Measurements from ENCODE around the gene PPIG.
"Not testable (repeated sequence)": the region's sequence is repeated elsewhere in the genome, so short reads cannot be mapped to it uniquely, and the experiment has no call there.

PPIG gene

DNA sequence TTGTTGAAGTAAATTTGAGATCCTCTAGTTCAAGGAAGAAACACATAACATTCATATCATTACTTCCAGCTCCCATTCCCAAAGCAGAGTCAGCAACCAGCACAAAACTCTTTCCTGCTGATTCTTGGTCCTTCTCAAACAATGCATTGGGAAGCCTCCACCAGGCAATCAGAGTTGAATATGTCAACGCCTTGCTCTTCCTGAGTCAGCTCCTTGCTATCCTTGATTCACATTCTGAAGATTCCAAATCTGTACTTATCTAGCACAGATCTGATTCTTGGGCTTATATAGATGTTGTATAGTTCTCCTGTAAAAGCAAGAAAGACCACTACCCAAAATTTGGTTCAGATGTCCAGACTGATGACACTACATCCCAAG, 80.4 kb downstream of the PPIG start:
- DNase-seq (ENCODE audit: low read depth) = no peak

DNA sequence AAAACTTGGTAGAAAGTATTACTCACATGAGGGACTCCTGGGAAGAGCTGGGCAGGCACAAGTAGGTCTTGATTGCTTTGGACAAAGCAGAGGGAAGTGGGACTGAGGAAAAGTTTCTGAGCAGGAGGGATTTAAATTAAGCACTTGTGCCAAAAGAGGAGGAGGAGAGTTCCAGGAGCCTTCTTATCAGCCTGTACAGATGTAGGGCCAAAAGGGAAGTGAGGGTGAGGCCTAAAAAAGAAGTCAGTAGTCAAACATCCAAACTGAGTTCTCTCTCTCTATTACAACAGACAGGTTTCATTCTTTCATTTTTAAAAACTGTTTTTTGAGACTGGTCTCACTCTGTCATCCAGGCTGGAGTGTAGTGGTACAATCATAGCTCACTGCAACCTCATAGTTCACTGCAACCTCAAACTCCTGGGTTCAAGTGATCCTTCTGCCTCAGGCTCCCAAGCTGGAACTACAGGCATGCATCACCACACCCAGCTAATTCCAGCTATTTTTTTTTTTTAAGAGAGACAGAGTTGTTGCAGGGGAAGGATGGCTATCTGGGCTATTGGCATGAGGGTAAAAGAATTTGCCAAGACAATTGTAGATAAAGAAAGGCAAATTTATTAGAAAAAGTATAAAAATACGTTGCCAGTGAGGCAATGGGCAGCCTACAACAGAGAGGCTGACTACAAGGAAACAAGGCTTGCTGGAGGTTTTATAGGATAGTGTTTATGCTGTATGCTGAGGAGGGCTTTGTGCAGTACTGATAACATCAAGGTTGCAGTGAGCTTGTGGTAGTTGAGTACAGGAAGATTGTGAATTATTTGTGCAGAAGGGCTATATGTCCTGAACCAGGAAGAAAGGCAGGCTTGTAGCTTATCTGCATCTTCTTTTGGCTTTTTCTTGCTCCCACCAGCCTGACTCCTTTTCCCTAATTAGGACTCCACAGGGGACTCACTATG, 81.1 kb downstream of the PPIG start:
- no peak for DNase-seq (ENCODE audit: low read depth)

DNA sequence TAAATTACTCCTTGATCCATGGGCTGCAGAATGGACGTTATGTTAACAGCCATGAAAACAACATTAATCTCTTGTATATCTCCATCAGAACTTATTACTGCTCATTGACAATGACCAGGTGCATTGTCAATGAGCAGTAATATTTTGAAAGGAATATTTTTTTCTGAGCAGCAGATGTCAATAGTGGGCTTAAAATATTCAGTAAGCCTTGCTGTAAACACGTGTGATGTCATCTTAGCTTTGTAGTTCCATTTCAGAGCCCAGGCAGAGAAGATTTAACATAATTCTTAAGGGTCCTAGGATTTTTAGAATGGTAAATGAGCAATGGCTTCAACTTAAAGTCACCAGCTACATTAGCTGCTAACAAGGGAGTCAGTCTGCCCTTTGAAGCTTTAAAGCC, 83.4 kb downstream of the PPIG start:
- no peak for DNase-seq (ENCODE audit: low read depth)

DNA sequence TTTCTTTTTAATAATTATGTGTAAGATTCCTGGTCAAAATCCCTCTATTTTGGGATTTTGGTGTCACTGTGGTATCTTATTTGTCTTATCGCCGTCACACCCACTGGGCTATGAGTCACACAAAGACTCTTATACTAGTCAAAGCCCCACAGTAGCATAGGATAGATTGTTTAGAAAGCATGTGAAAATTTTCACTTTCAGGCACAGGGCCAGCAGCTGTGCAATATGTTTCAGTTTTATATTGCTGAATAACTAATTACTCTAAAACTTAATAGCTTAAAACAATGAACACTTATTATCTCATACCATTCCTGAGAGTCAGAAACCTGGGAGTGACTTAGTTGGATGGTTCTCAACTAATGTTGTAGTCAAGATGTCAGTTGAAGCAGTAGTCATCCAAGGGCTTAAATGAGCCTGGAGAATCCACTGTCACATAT, 86.1 kb downstream of the PPIG start:
- no peak for DNase-seq (ENCODE audit: low read depth)

DNA sequence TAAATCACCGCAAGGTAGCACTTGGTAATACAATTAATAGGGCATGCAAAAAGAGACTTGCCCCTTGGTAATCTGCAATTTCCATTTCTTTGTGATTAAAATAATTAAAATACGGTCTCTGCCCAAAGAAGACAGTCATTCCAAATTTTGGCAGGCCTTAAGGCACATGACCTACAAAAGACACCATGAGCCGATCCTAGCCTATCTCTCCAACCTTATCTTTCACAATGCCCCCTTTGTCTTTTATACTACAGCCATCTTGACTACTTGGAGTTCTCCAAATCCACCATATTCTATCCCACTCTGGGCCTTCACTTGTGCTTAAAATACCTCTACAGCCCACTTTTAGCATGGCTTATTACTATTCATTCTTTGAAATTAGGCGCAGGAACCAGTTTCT, 86.8 kb downstream of the PPIG start:
- DNase-seq (ENCODE audit: low read depth) = no peak

DNA sequence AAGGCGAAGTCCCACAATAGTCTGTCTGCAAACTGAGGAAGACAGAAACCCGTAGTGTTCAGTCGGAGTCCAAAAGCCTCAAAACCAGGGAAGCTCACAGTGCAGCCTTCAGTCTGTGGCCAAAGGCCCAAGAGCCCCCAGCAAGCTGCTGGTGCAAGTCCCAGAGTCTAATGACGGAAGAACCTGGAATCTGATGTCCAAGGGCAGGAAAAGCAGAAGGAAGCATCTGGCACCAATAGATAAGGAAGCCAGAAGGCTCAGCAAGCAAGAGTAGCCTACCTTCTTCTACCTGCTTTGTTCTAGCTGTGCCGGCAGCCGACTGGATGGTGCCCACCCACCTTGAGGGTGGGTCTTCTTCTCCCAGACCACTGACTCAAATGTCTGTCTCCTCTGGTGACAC, 88.3 kb downstream of the PPIG start:
- DNase-seq (ENCODE audit: low read depth) = no peak

DNA sequence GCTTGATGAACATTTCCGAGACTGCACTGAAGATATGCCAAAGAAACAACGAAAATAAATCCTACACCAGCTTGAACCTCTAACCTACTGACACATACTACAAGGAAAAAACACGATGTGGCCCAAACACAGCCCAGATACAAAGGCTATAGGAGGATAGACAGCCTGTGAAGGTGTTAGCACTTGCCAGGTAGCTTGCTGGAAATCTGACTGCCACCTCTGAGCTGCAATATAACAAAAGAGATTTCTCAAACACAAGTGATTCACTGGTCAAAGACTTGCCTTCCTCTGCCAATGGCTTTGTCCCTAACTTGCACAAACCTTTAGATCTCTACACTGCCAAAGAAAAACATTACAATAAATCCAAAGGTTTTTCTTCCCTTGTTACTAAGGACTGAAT, 89.0 kb downstream of the PPIG start:
- DNase-seq (ENCODE audit: low read depth) = no peak

DNA sequence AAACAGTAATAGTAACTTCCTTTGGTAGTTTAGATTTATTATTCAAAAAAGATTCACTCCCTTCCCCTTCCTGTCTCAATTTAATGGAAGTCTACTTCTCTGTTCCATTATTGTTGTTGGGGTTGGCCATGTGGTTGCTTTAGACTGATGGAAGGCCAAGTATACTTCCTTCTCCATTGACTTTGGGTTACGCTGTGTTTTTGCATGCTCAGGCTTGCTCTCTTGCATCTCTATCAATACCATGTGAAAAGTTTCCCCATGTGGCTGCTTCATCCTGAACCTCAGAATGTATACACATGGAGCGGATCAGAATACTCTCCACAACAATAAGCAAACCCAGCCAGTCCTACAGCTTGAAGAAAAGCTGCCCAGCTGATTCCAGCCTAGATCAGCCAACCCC, 89.8 kb downstream of the PPIG start:
- no peak for DNase-seq (ENCODE audit: low read depth)

DNA sequence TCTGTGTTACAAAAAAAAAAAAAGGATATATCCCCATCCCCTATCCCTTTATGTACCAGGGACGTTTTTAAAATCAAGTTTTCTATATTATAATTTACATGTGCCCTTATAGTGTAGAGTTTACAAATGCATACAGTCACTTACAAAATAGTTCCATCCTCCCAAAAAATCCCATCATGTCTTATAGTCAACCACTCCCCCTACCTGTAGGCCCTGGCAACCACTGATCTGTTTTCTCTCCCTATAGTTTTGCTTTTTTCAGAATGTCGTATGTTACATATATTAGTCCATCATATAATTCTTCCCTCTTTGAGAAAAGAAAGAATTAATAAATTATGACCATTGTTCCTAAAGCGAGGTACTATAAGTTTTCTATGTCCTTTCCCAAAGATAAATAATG, 92.2 kb downstream of the PPIG start:
- no peak for DNase-seq (ENCODE audit: low read depth)

DNA sequence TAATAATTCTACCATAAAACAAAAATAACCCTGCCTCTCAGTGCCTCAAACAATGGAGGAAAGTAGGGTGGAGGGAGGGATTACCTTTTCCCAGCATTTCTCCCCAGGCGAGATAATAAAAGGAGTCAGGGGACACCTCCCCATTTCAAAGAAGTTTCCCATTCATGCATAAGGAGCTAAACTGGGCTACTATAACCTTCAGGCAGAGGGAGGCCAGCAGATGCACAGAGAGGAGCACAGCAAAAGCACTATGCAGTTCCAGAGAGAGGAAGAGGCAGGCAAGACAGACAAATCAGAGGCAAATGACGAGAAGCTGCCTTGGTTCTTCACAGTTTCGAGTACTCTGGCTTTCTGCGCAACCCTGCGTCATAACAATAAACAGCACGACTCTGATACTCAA, 92.7 kb downstream of the PPIG start:
- DNase-seq (ENCODE audit: low read depth) = no peak

DNA sequence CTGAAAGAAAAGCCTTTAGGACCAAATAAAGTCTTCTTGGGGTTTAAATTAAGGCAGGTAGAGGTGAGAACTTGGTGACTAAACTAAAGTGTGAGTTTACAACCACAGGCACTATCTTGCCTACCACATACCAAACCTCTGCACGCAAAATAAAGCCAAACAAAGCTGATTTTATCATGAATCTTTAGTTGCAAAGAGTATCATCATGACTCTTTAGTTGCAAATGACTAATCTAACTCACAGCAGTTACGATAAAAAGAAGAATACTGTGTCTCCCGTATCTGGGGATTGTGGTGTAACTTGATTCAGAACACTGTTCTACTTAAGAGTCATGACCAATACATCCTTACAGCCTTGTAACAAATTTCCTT, 98.9 kb downstream of the PPIG start:
- DNase-seq (ENCODE audit: low read depth) = no peak

DNA sequence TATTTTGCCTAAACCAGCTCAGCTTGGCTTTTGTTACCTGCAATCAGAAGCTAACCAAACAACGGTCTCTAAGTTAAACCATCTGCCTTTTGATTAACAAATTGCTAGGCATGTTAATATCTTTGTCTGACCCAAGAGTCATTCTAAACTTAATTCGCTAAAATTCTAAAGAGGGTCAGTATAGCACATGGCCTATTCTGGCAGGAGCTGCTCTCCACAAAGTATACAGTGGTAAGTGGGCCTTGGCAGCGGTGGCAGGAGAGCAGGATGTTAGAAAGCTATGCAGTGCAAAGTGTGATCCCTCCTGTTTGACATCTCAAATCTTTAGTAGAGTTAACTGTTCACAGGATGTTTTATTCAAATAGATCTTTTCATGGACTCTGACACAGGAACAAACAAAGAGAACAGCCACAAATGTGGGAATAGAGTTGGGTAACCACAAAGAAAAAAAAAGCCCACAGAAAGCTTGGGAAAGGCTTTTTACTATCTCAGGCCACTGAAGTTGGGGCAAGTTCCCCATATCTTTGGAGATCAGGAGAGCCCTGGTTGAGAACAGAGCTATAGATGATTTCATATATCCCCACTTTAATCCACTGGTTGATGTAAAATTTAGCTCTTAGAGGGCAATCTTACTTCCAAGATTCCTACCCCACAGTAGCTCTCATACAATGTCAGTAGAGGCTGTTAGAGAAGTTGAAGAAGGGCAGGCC, 99.4 kb downstream of the PPIG start:
- no peak for DNase-seq (ENCODE audit: low read depth)

DNA sequence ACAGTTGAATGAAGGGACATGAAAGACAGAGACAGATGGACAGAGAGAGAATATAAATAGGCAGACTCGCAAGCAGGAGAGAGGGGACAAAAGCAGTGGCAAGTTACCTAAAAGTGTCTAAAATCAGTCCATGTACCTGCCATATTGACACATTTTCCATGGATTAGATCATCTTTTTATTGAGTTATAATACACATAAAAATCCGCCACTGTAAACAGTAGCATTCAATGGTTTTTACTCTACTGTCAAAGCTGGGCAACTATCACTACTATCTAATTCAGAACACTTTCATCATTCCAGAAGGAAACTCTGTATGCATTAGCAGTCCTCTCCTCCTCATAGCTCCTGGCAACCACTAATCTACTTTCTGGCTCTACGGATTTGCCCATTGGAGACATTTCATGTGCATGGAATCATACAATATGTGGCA, 100.0 kb downstream of the PPIG start:
- DNase-seq (ENCODE audit: low read depth) = no peak

DNA sequence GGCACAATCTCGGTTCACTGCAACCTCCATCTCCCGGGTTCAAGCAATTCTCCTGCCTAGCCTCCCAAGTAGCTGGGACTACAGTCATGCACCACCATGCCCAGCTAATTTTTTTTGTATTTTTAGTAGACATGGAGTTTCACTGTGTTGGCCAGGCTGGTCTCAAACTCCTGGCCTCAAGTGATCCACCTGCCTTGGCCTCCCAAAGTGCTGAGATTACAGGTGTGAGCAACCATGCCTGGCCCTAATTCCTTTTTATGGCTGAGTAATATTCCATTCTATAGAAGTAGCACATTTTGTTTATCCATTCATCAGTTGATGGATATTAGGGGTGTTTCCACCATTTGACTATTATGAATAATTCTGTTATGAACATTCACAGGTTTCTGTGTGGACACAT, 100.6 kb downstream of the PPIG start:
- not testable (repeated sequence) for DNase-seq (ENCODE audit: low read depth)

DNA sequence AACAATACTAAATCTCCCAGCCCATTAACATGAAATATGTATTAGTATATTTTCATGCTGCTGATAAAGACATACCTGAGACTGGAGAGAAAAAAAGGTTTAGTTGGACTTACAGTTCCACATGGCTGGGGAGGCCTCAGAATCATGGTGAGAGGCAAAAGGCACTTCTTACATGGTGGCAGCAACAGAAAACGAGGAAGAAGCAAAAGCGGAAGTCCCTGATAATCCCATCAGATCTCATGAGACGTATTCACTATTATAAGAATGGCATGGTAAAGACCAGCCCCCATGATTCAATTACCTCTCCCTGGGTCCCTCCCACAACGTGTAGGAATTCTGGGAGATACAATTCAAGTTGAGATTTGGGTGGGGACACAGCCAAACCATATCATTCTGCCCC, 102.7 kb downstream of the PPIG start:
- DNase-seq (ENCODE audit: low read depth) = not testable (repeated sequence)

DNA sequence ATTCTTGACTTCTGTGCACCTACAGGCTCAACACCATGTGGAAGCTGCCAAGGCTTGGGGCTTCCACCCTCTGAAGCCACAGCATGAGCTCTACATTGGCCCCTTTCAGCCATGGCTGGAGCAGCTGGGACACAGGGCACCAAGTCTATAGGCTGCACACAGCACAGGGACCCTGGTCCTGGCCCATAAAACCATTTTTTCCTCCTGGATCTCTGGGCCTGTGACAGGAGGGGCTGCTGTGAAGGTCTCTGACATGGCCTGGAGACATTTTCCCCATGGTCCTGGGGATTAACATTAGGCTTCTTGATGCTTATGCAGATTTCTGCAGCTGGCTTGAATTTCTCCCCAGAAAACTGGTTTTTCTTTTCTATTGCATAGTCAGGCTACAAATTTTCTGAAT, 103.8 kb downstream of the PPIG start:
- not testable (repeated sequence) for DNase-seq (ENCODE audit: low read depth)

DNA sequence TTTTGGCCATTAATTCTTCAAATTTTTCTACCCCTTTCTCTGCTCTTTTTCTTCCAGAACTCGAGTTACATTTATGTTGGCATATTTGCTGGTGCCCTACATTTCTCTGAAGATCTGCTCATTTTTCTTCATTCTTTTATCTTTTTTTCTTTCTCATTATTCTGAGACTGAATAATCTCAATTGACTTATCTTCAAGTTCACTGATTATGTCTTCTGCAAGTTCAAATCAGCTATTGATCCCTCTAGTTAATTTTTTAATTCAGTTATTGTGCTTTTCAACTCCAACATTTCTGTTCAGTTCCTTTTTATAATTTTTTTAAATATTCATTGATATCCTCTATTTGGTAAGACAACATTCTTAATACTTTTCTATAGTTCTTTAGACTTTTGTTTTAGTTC, 106.8 kb downstream of the PPIG start:
- no peak for DNase-seq (ENCODE audit: low read depth)
